SK-N-SH (cell line): Measurements from ENCODE around the gene THSD4.

ENCODE experiments used
- CHD2 ChIP-seq: fragments of 150-350 bp; IDR thresholded peaks from 2 replicates; pipeline ENCODE4 v1.6.1; 2018; ENCODE audit warnings: low read length; ENCODE audit not compliant: partially characterized antibody
- ELF1 ChIP-seq: IDR thresholded peaks from 2 replicates; pipeline ENCODE4 v1.4.0; 2012
- EP300 ChIP-seq, 2 experiments: IDR thresholded peaks; 2 replicates each; pipeline versions ENCODE4 v1.4.0 to v1.6.1; 2012; ENCODE audit warnings: borderline replicate concordance in 1 of 2, low read depth in 1 of 2, low read length in 1 of 2
- EZH2phosphoT487 ChIP-seq: fragments of 200-600 bp; sonication (generic); IDR thresholded peaks from 2 replicates; pipeline ENCODE4 v1.6.1; 2017; ENCODE audit warnings: low read depth, mixed run types, mild to moderate bottlenecking, antibody characterized with exemption, moderate library complexity, borderline replicate concordance
- GABPA ChIP-seq: IDR thresholded peaks from 2 replicates; pipeline ENCODE4 v1.4.0; 2012; ENCODE audit warnings: low read depth, mild to moderate bottlenecking
- JUND ChIP-seq: IDR thresholded peaks from 2 replicates; pipeline ENCODE4 v1.4.0; 2012
- POLR2AphosphoS5 ChIP-seq: IDR thresholded peaks from 2 replicates; pipeline ENCODE4 v1.6.1; 2012; ENCODE audit warnings: low read depth, low read length
- RCOR1 ChIP-seq: fragments of 150-350 bp; IDR thresholded peaks from 2 replicates; pipeline ENCODE4 v1.6.1; 2017; ENCODE audit warnings: antibody characterized with exemption, low read length
- SMC3 ChIP-seq: IDR thresholded peaks from 2 replicates; pipeline ENCODE4 v1.6.1; 2012; ENCODE audit warnings: low read depth, low read length, improper control_type of control experiment
- TF ChIP-seq, protein P1 (sequence below): fragments of 200-600 bp; sonication (generic); IDR thresholded peaks from 2 replicates; pipeline ENCODE4 v1.6.1; 2017; ENCODE audit warnings: antibody characterized with exemption, mild to moderate bottlenecking, moderate library complexity

DNA sequence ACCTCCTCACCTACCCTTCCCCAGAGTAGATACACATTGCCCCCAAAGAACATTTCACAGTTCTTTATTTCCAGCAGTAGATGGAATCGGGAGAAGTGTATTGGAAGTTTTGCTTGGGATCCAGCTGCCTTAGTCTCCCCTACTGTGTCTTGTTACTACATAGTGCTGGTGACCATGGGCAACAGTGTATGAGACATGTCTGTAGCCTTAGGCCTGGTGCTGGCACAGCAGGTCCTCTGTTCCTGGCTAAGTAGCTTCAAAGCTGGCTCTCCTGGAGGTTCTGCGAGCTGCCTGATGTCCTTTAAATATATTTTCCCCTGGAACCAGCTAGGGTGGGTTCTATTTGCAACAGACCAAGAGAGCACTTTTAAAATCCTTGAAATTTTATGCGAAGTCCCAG, 174.7 kb downstream of the THSD4 start:
- TF ChIP-seq POLR2AphosphoS5: no peak
- TF ChIP-seq, protein P1, sequence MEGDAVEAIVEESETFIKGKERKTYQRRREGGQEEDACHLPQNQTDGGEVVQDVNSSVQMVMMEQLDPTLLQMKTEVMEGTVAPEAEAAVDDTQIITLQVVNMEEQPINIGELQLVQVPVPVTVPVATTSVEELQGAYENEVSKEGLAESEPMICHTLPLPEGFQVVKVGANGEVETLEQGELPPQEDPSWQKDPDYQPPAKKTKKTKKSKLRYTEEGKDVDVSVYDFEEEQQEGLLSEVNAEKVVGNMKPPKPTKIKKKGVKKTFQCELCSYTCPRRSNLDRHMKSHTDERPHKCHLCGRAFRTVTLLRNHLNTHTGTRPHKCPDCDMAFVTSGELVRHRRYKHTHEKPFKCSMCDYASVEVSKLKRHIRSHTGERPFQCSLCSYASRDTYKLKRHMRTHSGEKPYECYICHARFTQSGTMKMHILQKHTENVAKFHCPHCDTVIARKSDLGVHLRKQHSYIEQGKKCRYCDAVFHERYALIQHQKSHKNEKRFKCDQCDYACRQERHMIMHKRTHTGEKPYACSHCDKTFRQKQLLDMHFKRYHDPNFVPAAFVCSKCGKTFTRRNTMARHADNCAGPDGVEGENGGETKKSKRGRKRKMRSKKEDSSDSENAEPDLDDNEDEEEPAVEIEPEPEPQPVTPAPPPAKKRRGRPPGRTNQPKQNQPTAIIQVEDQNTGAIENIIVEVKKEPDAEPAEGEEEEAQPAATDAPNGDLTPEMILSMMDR: no peak
- no peak for TF ChIP-seq RCOR1
- no peak for TF ChIP-seq JUND
- no peak for TF ChIP-seq GABPA
- no peak for TF ChIP-seq SMC3
- TF ChIP-seq EP300 (IDR thresholded peaks at IDR 0.05; ENCODE audit: borderline replicate concordance in 1 of 2, low read depth in 1 of 2, low read length in 1 of 2): no peak
- no peak for TF ChIP-seq EZH2phosphoT487
- no peak for TF ChIP-seq ELF1
- TF ChIP-seq CHD2: no peak
